Inflammatory macrophage treated with lipopolysaccharide for 1 hour (primary cell): ENCODE measurements around the gene MUSTN1.

Experiments
- DNase-seq, 2 donors: peaks; one replicate each; pipeline ENCODE4 v3.0.0-alpha.2; 2020 to 2022

Gene MUSTN1

GRCh38 chr3:52834871-52835501 lies at the start of gene MUSTN1:
MUSTN1 (minus strand) TSS chr3:52835019; CDS start chr3:52834948, 71 bp downstream.
- DNase-seq, result no peak

- DNase-seq, result no peak
These were observed 47.6 kb upstream of the MUSTN1 start for GRCh38 chr3:52882377-52882776.

DNA sequence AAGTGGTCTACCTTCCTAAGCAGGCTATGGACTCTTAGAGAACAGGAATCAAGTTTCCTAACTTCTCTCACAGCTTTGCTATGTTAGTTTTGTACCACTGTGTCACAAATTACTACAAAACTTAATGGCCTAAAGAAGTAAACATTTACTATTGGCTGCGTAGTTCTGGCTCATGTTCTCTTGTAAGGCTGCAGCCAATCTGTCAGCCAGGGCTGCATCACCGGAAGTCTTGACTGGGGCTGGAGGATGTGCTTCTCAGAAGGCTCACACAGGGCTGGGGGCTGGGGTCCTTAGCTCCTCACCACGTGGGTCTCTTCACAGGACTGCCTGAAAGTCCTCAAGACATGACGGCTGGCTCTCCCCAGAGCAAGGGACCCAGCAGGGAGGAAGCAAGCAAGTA lies 47.1 kb upstream of the MUSTN1 start:
- no peak for DNase-seq

- no peak for DNase-seq
These were observed 45.7 kb upstream of the MUSTN1 start for GRCh38 chr3:52880474-52880873.

- no peak for DNase-seq
These were observed 45.2 kb upstream of the MUSTN1 start for GRCh38 chr3:52880047-52880446.

GRCh38 chr3:52879581-52879980 lies 44.8 kb upstream of the MUSTN1 start:
- DNase-seq, result no peak

DNA sequence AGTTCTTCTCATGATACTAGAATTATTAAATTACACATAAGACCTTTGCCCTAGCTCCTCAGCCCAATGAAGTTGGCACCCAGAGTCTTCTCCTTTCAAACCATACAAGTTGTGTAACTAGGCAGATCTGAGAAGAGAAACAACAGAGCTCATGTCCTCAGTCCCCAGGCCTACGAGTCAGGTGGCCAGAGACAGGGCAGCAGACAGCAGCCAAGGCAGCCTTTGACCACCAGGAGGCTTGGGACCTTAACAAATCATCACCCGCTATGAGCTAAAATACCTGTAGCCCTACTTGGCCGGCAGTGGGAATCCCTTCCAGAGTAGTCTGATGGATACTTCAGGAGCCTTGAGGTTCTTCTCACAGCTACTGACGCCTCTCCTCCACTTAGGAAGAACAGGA lies 44.3 kb upstream of the MUSTN1 start:
- peak in 1 of 2 donors; percentile 39 for DNase-seq

- DNase-seq, result no peak
These were observed 42.3 kb upstream of the MUSTN1 start for GRCh38 chr3:52877085-52877484.

- DNase-seq, result no peak
These were observed 40.2 kb upstream of the MUSTN1 start for GRCh38 chr3:52874864-52875587.

DNA sequence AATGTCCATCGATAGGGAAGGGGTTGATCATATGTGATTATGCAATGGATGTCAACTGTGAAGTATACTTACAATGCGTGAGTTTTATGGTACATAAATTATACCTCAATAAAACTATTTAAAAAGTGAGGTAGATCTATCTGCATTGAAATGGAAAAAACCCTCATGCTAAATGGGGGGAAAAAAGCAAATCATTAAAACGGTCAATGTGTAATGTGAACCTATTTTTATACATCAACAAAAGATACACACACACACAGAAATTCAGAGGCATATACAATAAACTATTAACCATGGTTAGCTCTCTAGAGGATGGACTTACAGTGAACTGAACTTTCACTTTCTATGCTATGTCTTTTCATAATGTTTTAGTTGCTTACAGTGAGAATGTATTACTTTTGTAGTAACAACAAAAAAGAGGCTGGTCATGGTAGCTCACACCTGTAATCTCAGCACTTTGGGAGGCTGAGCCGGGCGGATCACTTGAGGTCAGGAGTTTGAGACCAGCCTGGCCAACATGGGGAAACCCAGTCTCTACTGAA lies 39.4 kb upstream of the MUSTN1 start:
- no peak for DNase-seq

- no peak for DNase-seq
These were observed 38.8 kb upstream of the MUSTN1 start for GRCh38 chr3:52873433-52874159.

DNA sequence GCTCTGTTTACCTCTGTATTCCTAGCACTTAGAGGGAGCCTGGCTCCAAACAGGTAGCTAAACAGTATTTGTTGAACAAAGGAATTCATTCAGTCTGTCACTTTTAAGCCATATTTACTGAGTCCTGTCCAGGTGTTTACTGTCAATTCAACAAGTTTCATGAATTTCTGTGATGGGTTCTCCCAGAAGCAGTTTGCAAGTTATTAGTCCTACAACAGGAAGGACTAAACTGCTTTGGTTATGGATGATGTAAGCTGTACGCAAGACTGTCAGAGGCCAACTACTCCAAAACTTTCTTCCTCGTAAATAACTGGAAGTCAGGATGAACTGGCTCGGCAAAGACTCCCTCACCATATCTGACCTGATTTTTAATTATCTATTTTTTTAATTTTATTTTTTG lies 37.4 kb upstream of the MUSTN1 start:
- DNase-seq, result peak in 1 of 2 donors; percentile 31

- no peak for DNase-seq
These were observed 36.9 kb upstream of the MUSTN1 start for GRCh38 chr3:52871761-52872160.

- DNase-seq, result no peak
These were observed 35.7 kb upstream of the MUSTN1 start for GRCh38 chr3:52870471-52870870.

- DNase-seq, result no peak
These were observed 31.6 kb upstream of the MUSTN1 start for GRCh38 chr3:52866427-52866826.

GRCh38 chr3:52865994-52866393 lies 31.2 kb upstream of the MUSTN1 start:
- DNase-seq, result no peak

DNA sequence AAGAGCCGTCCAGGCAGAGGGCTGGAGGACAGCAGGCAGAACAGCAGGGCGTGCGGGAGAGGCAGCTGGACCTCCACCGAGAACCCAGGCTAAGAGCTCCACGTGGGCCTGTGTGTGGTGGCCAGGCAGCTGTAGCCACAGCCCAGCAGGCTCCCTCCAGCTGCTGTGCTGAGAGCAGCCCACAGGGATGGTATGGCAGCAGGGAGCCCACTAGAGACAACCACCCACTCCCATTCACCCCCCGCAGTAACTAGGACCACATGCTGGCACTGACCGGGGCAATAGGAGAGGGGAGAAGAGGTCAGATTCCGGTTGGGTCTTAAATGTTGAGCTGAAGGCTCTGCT lies 25.6 kb upstream of the MUSTN1 start:
- no peak for DNase-seq

DNA sequence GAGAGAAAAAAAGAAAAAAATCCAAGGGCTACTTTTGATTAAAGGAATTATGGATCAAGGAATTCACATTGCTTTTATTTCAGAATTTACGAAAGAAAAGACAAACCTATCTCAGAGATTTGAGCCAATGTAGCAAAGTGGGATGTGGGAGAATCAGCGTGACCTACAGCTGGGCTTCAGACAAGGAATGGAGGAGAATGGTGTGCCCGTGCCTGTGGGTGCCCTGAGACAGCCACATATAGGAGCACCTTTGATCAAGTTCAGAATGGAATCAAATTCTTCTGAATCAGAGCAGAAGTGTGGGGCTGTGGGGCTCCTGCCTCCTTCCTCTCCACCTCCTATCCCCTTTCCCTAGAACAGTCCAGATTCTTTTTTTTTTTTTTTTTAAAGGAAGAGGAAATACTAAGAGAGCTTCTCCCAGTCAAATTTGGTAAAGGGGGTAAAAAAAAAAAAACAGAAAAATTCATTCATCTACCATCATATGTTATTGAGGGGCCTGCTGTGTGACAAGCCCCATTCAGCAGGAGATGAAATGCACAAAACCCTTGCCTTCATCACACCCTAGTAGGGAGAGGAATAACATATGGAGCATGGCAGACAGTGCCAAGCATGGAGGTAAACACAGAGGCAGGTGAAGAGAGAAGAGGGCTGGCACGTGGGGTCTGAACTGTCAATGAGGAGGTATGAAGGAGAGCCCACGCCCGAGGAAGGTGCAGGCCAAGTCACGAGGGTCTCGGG lies 25.0 kb upstream of the MUSTN1 start:
- no peak for DNase-seq

- no peak for DNase-seq
These were observed 23.0 kb upstream of the MUSTN1 start for GRCh38 chr3:52857864-52858263.

DNA sequence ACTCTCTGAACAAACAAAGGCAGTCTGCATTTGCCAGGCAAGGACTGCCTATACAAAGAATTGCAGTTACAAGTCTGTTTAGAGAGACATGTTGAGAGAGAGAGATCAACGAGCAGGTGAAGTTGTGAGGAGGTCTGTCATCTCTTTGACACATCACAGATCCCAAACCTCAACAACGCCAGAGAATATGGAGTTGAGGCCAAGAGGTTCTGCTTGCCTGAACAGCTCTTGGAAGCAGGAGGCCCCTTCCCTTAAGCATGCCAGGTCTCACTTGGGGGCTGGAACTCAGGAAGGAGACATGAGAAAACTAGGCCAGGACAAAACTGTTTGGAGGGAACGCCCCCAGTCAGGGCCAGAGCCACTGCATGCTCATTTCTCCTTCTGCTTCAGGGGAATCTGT lies 22.3 kb upstream of the MUSTN1 start:
- no peak for DNase-seq

DNA sequence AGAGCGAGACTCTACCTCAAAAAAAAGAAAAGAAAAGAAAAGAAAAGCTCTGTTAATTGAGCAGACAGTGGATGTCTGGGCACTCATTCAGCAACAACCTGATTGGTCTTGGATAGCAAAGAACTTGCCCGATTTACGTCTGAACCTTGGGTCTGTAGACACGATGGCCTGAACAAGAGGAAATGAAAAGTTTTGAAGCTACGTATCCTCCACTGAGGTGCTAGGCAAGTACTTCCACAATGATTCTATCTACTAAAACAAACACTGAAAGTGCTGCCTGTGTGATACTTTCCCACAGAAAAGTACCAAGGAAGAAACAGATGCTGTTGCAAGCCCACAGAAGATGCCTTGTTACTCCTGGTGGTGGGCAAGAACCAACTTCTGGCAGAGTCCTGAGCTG lies 21.8 kb upstream of the MUSTN1 start:
- DNase-seq, result no peak

GRCh38 chr3:52854013-52854412 lies 19.2 kb upstream of the MUSTN1 start:
- no peak for DNase-seq

DNA sequence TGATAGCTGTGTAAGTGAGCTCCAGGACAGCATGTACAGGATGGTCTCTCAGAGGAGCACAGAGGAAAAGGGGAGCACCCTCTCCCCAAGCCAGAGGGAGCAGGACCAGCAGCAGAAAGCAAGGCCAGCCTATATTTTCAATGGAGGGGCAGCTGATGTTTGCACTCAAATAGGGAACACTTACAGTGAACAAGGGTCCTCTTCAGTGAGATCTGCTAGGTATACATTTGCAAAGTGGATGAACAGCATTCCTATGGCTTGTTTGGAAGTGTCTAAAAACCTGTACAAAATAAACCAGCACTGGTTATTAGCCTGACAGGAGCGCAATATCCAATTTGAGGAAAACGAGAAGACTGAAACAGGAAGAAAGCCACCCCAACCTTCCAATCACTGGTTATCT lies 17.6 kb upstream of the MUSTN1 start:
- no peak for DNase-seq
